Vagina (tissue), 2 donors: Measurements from ENCODE around the gene PAIP2B. TPM values are rescaled to one million over a fixed set of nuclear protein-coding genes. Genes with fewer than 3 reads are reported as not detected.

Experiments used
- DNase-seq, 2 donors: peaks; one replicate each; pipeline ENCODE4 v3.0.0-alpha.2; 2017; ENCODE audit errors: extremely low spot score in 2 of 2
- H3K27ac ChIP-seq: fragments of 200-600 bp; sonication (generic); one replicate; pipeline ENCODE4 v1.5.1; 2019
- H3K27me3 ChIP-seq: fragments of 200-600 bp; sonication (generic); one replicate; pipeline ENCODE4 v1.5.1; 2019
- H3K36me3 ChIP-seq, 2 donors: fragments of 200-600 bp; sonication (generic); one replicate each; pipeline ENCODE4 v1.5.1; 2017 to 2019
- H3K4me1 ChIP-seq: fragments of 200-600 bp; sonication (generic); one replicate; pipeline ENCODE4 v1.5.1; 2019
- H3K4me3 ChIP-seq, 2 donors: fragments of 200-600 bp; sonication (generic); 1 replicate in 1 of 2; 2 replicates in 1 of 2; pipeline ENCODE4 v1.5.1; 2016 to 2019
- H3K9me3 ChIP-seq: fragments of 200-600 bp; sonication (generic); one replicate; pipeline ENCODE4 v1.5.1; 2019
- CTCF ChIP-seq, 3 experiments: fragments of 450-650 bp in 2 of 3; fragments of 200-600 bp in 1 of 3; sonication (generic) in 1 of 3; IDR thresholded peaks; one replicate each; pipeline ENCODE4 v1.5.1; 2017 to 2019; ENCODE audit warnings: antibody characterized with exemption in 3 of 3, mild to moderate bottlenecking in 2 of 3, moderate library complexity in 2 of 3
- POLR2A ChIP-seq, 2 donors: fragments of 450-650 bp; IDR thresholded peaks; one replicate each; pipeline ENCODE4 v1.6.1; 2017; ENCODE audit warnings: antibody characterized with exemption in 2 of 2, mild to moderate bottlenecking in 2 of 2, moderate library complexity in 2 of 2
- POLR2AphosphoS5 ChIP-seq, 2 donors: sonication (generic); formaldehyde crosslinking; IDR thresholded peaks; one replicate each; pipeline ENCODE4 v1.9.0; 2017; ENCODE audit warnings: antibody characterized with exemption in 2 of 2, mild to moderate bottlenecking in 2 of 2, low read depth in 1 of 2; ENCODE audit not compliant: insufficient read depth in 1 of 2
- intact Hi-C: fragments of 100-400 bp; cut with DNase I; formaldehyde crosslinking; loops from one replicate; pipeline ENCODE4 v1.15.1; 2023
- total RNA-seq: library from RNA; depleted of rRNA; stranded (reverse); fragments of >200 nt; gene quantifications from one replicate; pipeline ENCODE4 v1.2.3, GENCODE V29; 2016

The PAIP2B gene
- total RNA-seq, 1 donor from 2014 or later = 7.6 TPM

- Histone ChIP-seq H3K27me3 (no peaks in the 10 kb centered on the region), H3K36me3 (no peaks in the 10 kb centered on the region), H3K9me3 (no peaks in the 10 kb centered on the region), H3K4me1 (peaks cover 13% of the 10 kb centered on the region), H3K4me3 (no peak overlapping the region), H3K27ac (no peak overlapping the region)
- intact Hi-C loops = no loop called here
- no peak for TF ChIP-seq POLR2AphosphoS5 (IDR thresholded peaks at IDR 0.05; ENCODE audit: insufficient read depth in 1 of 2, low read depth in 1 of 2)
- peak in 1 of 3 experiments; percentile 10 for TF ChIP-seq CTCF (IDR thresholded peaks at IDR 0.05)
- TF ChIP-seq POLR2A (IDR thresholded peaks at IDR 0.05) = no peak
- DNase-seq = no peak
Observed at GRCh38 chr2:71223767-71224333, 3.1 kb downstream of the PAIP2B start.

GRCh38 chr2:71220743-71221142 is 6.2 kb downstream of the PAIP2B start:
- Histone ChIP-seq H3K27ac (no peak overlapping the region), H3K4me1 (peaks cover 7% of the 10 kb centered on the region), H3K4me3 (no peak overlapping the region), H3K36me3 (no peaks in the 10 kb centered on the region), H3K9me3 (no peaks in the 10 kb centered on the region), H3K27me3 (no peaks in the 10 kb centered on the region)
- TF ChIP-seq POLR2A (IDR thresholded peaks at IDR 0.05) (no peak), CTCF (IDR thresholded peaks at IDR 0.05) (no peak), POLR2AphosphoS5 (IDR thresholded peaks at IDR 0.05; ENCODE audit: insufficient read depth in 1 of 2, low read depth in 1 of 2) (no peak)
- DNase-seq = no peak
- intact Hi-C loops = no loop called here

- no peak for DNase-seq
- intact Hi-C loops = no loop called here
- Histone ChIP-seq H3K9me3 (no peaks in the 10 kb centered on the region), H3K4me1 (no peaks in the 10 kb centered on the region), H3K36me3 (no peaks in the 10 kb centered on the region), H3K27ac (no peak overlapping the region), H3K4me3 (no peak overlapping the region), H3K27me3 (no peaks in the 10 kb centered on the region)
- TF ChIP-seq POLR2AphosphoS5 (IDR thresholded peaks at IDR 0.05; ENCODE audit: insufficient read depth in 1 of 2, low read depth in 1 of 2) (peak in 1 of 2 donors; percentile 80), POLR2A (IDR thresholded peaks at IDR 0.05) (no peak), CTCF (IDR thresholded peaks at IDR 0.05) (no peak)
Observed at GRCh38 chr2:71216501-71216900, 10.4 kb downstream of the PAIP2B start.

- H3K9me3 ChIP-seq = no peaks in the 10 kb centered on the region
- no peaks in the 10 kb centered on the region for H3K27me3 ChIP-seq
- no peaks in the 10 kb centered on the region for H3K36me3 ChIP-seq
- peak in 1 of 2 donors; percentile 64 for TF ChIP-seq POLR2AphosphoS5 (IDR thresholded peaks at IDR 0.05; ENCODE audit: insufficient read depth in 1 of 2, low read depth in 1 of 2)
- no peak for TF ChIP-seq CTCF (IDR thresholded peaks at IDR 0.05)
- TF ChIP-seq POLR2A (IDR thresholded peaks at IDR 0.05) = no peak
- DNase-seq = no peak
- peak overlapping the region; percentile 29 for H3K27ac ChIP-seq
- H3K4me1 ChIP-seq = no peaks in the 10 kb centered on the region
- no peak overlapping the region for H3K4me3 ChIP-seq
- intact Hi-C loops = no loop called here
Observed at GRCh38 chr2:71215447-71215846, 11.5 kb downstream of the PAIP2B start.

GRCh38 chr2:71212336-71212735 is 14.6 kb downstream of the PAIP2B start:
- TF ChIP-seq POLR2AphosphoS5 (IDR thresholded peaks at IDR 0.05; ENCODE audit: insufficient read depth in 1 of 2, low read depth in 1 of 2) (no peak), CTCF (IDR thresholded peaks at IDR 0.05) (no peak), POLR2A (IDR thresholded peaks at IDR 0.05) (no peak)
- Histone ChIP-seq H3K9me3 (no peaks in the 10 kb centered on the region), H3K4me1 (no peaks in the 10 kb centered on the region), H3K27me3 (no peaks in the 10 kb centered on the region), H3K4me3 (no peak overlapping the region), H3K27ac (no peak overlapping the region), H3K36me3 (no peaks in the 10 kb centered on the region)
- no peak for DNase-seq
- intact Hi-C loops = no loop called here
